Urinary bladder (tissue), 4 donors: ENCODE data around the gene CLVS2. TPM values are rescaled to one million over a fixed set of nuclear protein-coding genes. Genes with fewer than 3 reads are reported as not detected.

Source experiments
- DNase-seq: peaks from one replicate; pipeline ENCODE4 v3.0.0-alpha.2; 2015; ENCODE audit errors: extremely low spot score
- H3K27ac ChIP-seq: one replicate; pipeline ENCODE4 v1.5.1; 2013; ENCODE audit warnings: low read depth, mild to moderate bottlenecking, moderate library complexity
- H3K36me3 ChIP-seq: one replicate; pipeline ENCODE4 v1.6.1; 2013; ENCODE audit warnings: mild to moderate bottlenecking, moderate library complexity; ENCODE audit not compliant: insufficient read depth
- H3K4me1 ChIP-seq: one replicate; pipeline ENCODE4 v1.6.1; 2013; ENCODE audit warnings: mild to moderate bottlenecking, moderate library complexity; ENCODE audit not compliant: insufficient read depth
- H3K4me3 ChIP-seq: one replicate; pipeline ENCODE4 v1.5.1; 2013; ENCODE audit warnings: low read depth, low read length
- WGBS: extraction: QIAGEN DNeasy Blood & Tissue Kit; methylation state at CpG from one replicate; pipeline ENCODE4 v1.1.7; 2013; 5-methylcytosine and 5-hydroxymethylcytosine counted together
- polyA plus RNA-seq: library from polyadenylated mRNA; stranded (reverse); fragments of 200-250 nt; gene quantifications from one replicate; pipeline ENCODE4 v1.2.3, GENCODE V29; 2013
- total RNA-seq: library from RNA; depleted of rRNA; stranded (reverse); fragments of >200 nt; gene quantifications from one replicate; pipeline ENCODE4 v1.2.3, GENCODE V29; 2014
- donor health status: healthy with polysubstance abuse.
- donor health status: healthy.

Gene CLVS2
- total and polyA plus RNA-seq, 2 donors, result 0.10 to 2.1 TPM

- Histone ChIP-seq H3K36me3 (no peaks in the 10 kb centered on the region), H3K4me1 (no peaks in the 10 kb centered on the region), H3K4me3 (no peak overlapping the region), H3K27ac (no peak overlapping the region)
- DNase-seq, result no peak
- WGBS, result 44% methylated on average over 2 of the region's 2 CpGs
Measured at GRCh38 chr6:123117145-123117908, 121.3 kb downstream of the CLVS2 start.

GRCh38 chr6:123118811-123119210 lies 122.8 kb downstream of the CLVS2 start:
- WGBS, result 83% methylated on average over 2 of the region's 2 CpGs
- DNase-seq, result no peak
- H3K4me3 ChIP-seq, result no peak overlapping the region

More at GRCh38 chr6:123118811-123119210, 122.8 kb downstream of the CLVS2 start:
- no peak overlapping the region for H3K27ac ChIP-seq
- H3K4me1 ChIP-seq, result no peaks in the 10 kb centered on the region
- no peaks in the 10 kb centered on the region for H3K36me3 ChIP-seq

Other genes starting within 250 kb of the CLVS2 start
- 0.63 TPM for gene FABP7, start 216.5 kb upstream of the CLVS2 start, total RNA-seq
- not detected for gene FABP7, start 216.5 kb upstream of the CLVS2 start, polyA plus RNA-seq
- gene SMPDL3A, start 207.0 kb upstream of the CLVS2 start, total RNA-seq, result 25.9 TPM
- 13.7 TPM for gene SMPDL3A, start 207.0 kb upstream of the CLVS2 start, polyA plus RNA-seq